Liver (tissue), 9 donors: ENCODE data around the gene NUDCD2. TPM values are rescaled to one million over a fixed set of nuclear protein-coding genes. Genes with fewer than 3 reads are reported as not detected.

ENCODE experiments used
- DNase-seq: peaks from one replicate; pipeline ENCODE4 v3.0.0-alpha.2; 2017; ENCODE audit warnings: low spot score
- H3K27ac ChIP-seq, 2 donors: one replicate each; pipeline ENCODE4 v1.7.0; 2013; ENCODE audit warnings: inconsistent platforms in 2 of 2, low read length in 2 of 2, control low read depth in 1 of 2, low read depth in 1 of 2, mild to moderate bottlenecking in 1 of 2
- H3K27me3 ChIP-seq, 4 donors: one replicate each; pipeline versions ENCODE4 v1.6.1 to v1.7.0; 2013; ENCODE audit warnings: low read length in 3 of 4, inconsistent platforms in 1 of 4, mild to moderate bottlenecking in 1 of 4, moderate library complexity in 1 of 4; ENCODE audit not compliant: control insufficient read depth in 4 of 4, insufficient read depth in 4 of 4
- H3K36me3 ChIP-seq, 4 donors: one replicate each; pipeline versions ENCODE4 v1.6.1 to v1.7.0; 2013; ENCODE audit warnings: low read length in 3 of 4, mild to moderate bottlenecking in 3 of 4, low read depth in 1 of 4, moderate library complexity in 1 of 4; ENCODE audit not compliant: control insufficient read depth in 4 of 4, insufficient read depth in 3 of 4
- H3K4me1 ChIP-seq, 4 donors: one replicate each; pipeline versions ENCODE4 v1.6.1 to v1.7.0; 2013; ENCODE audit warnings: low read length in 3 of 4, mild to moderate bottlenecking in 3 of 4, moderate library complexity in 1 of 4; ENCODE audit not compliant: control insufficient read depth in 4 of 4, insufficient read depth in 4 of 4
- H3K4me3 ChIP-seq, 3 donors: one replicate each; pipeline versions ENCODE4 v1.6.1 to v1.7.0; 2013; ENCODE audit warnings: low read length in 3 of 3, control low read depth in 1 of 3, low read depth in 1 of 3, mild to moderate bottlenecking in 1 of 3
- H3K9ac ChIP-seq, 2 donors: one replicate each; pipeline ENCODE4 v1.7.0; 2013; ENCODE audit warnings: low read length in 2 of 2, mild to moderate bottlenecking in 2 of 2, moderate library complexity in 2 of 2, control low read depth in 1 of 2, low read depth in 1 of 2
- H3K9me3 ChIP-seq, 4 donors: one replicate each; pipeline versions ENCODE4 v1.6.1 to v1.7.0; 2013; ENCODE audit warnings: low read length in 3 of 4; ENCODE audit not compliant: control insufficient read depth in 4 of 4
- EGR1 ChIP-seq, 2 donors: IDR thresholded peaks; 2 replicates each; pipeline ENCODE4 v1.6.1; 2016 to 2018; ENCODE audit warnings: antibody characterized with exemption in 2 of 2, low read depth in 2 of 2
- FOXA2 ChIP-seq: IDR thresholded peaks from 2 replicates; pipeline ENCODE4 v1.6.1; 2016; ENCODE audit warnings: antibody characterized with exemption
- GABPA ChIP-seq, 2 donors: IDR thresholded peaks in 1 of 2; conservative IDR thresholded peaks in 1 of 2; 2 replicates each; pipeline ENCODE4 v1.6.1; 2016; ENCODE audit warnings: antibody characterized with exemption in 2 of 2, mild to moderate bottlenecking in 1 of 2, moderate library complexity in 1 of 2
- HNF4A ChIP-seq, 2 donors: conservative IDR thresholded peaks; 2 replicates each; pipeline ENCODE4 v1.6.1; 2016; ENCODE audit warnings: antibody characterized with exemption in 2 of 2, mild to moderate bottlenecking in 2 of 2
- HNF4G ChIP-seq: IDR thresholded peaks from 2 replicates; pipeline ENCODE4 v1.6.1; 2016; ENCODE audit warnings: antibody characterized with exemption
- JUND ChIP-seq, 2 donors: IDR thresholded peaks; 2 replicates each; pipeline ENCODE4 v1.6.1; 2016; ENCODE audit warnings: antibody characterized with exemption in 2 of 2
- NR2F2 ChIP-seq: IDR thresholded peaks from 2 replicates; pipeline ENCODE4 v1.6.1; 2016; ENCODE audit warnings: antibody characterized with exemption
- RAD21 ChIP-seq, 2 donors: IDR thresholded peaks; 2 replicates each; pipeline ENCODE4 v1.6.1; 2016; ENCODE audit warnings: antibody characterized with exemption in 2 of 2, mild to moderate bottlenecking in 2 of 2
- RXRA ChIP-seq, 2 donors: IDR thresholded peaks; 2 replicates each; pipeline ENCODE4 v1.6.1; 2017 to 2018; ENCODE audit warnings: antibody characterized with exemption in 2 of 2, mild to moderate bottlenecking in 1 of 2
- SP1 ChIP-seq: IDR thresholded peaks from 2 replicates; pipeline ENCODE4 v1.6.1; 2018; ENCODE audit warnings: antibody characterized with exemption, mild to moderate bottlenecking
- TAF1 ChIP-seq: conservative IDR thresholded peaks from 2 replicates; pipeline ENCODE4 v1.6.1; 2016; ENCODE audit warnings: antibody characterized with exemption, mild to moderate bottlenecking
- YY1 ChIP-seq: IDR thresholded peaks from 2 replicates; pipeline ENCODE4 v1.6.1; 2016; ENCODE audit warnings: antibody characterized with exemption, mild to moderate bottlenecking
- WGBS: extraction: QIAGEN DNeasy Blood & Tissue Kit; methylation state at CpG from one replicate; pipeline ENCODE4 v1.1.7; 2013; 5-methylcytosine and 5-hydroxymethylcytosine counted together
- polyA plus RNA-seq, 2 donors: library from polyadenylated mRNA; stranded (reverse) in 1 of 2; unstranded in 1 of 2; fragments of 200-250 nt in 1 of 2; fragments of >200 nt in 1 of 2; fragmentation: Nextera tagmentation in 1 of 2; extraction: Ambion mirVana in 1 of 2; gene quantifications; one replicate each; pipeline versions ENCODE4 v1.2.1 to v1.2.3, GENCODE V29; 2013 to 2015
- total RNA-seq, 2 donors: library from RNA; depleted of rRNA; stranded (reverse); fragments of >200 nt; gene quantifications; one replicate each; pipeline ENCODE4 v1.2.3, GENCODE V29; 2014
- TF ChIP-seq, protein P1 (sequence below): IDR thresholded peaks from 2 replicates; pipeline ENCODE4 v1.6.1; 2016; ENCODE audit warnings: antibody characterized with exemption
- TF ChIP-seq, protein P2 (sequence below): IDR thresholded peaks from 2 replicates; pipeline ENCODE4 v1.6.1; 2016; ENCODE audit warnings: antibody characterized with exemption, mild to moderate bottlenecking
- TF ChIP-seq, protein P3 (sequence below): fragments of 150-350 bp; IDR thresholded peaks from 2 replicates; pipeline ENCODE4 v1.5.1; 2017; ENCODE audit warnings: improper control_type of control experiment, low read depth, low read length; ENCODE audit not compliant: missing input control
- donor health status: healthy.
- donor health status: healthy.
- donor health status: healthy.
- donor health status: healthy.
- donor health status: healthy.

NUDCD2 gene
- total and polyA plus RNA-seq, 4 donors, result 1.8 to 32.0 (median 4.3) TPM

DNA sequence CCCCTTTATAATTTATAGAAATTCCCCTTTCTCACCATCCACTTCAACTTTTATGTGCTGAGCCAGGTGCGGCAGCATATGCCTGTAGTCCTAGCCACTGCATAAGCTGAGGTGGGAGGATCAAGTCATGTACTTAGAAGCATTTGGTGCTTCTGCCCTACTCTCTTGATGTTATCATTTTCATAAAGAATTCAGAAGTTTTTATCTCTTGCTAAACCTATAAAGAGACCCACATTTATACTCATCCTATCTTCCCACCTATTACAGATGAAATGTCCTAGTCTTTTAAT lies 19.0 kb upstream of the NUDCD2 start:
- Histone ChIP-seq H3K27ac (no peak overlapping the region), H3K9ac (no peak overlapping the region), H3K36me3 (peaks cover 0 to 2% (median 0%) of the 10 kb centered on the region in 4 donors), H3K27me3 (no peaks in the 10 kb centered on the region), H3K4me1 (no peaks in the 10 kb centered on the region), H3K4me3 (no peak overlapping the region), H3K9me3 (no peaks in the 10 kb centered on the region)
- WGBS, result 97% methylated on average over 1 of the region's 1 CpG
- TF ChIP-seq TAF1 (no peak), GABPA (IDR thresholded peaks at IDR 0.05 in 1 of 2, conservative IDR thresholded peaks at IDR 0.05 in 1 of 2) (no peak), RXRA (IDR thresholded peaks at IDR 0.05) (no peak), HNF4A (conservative IDR thresholded peaks at IDR 0.05) (no peak), JUND (IDR thresholded peaks at IDR 0.05) (no peak), RAD21 (IDR thresholded peaks at IDR 0.05) (no peak), NR2F2 (no peak), EGR1 (IDR thresholded peaks at IDR 0.05; ENCODE audit: low read depth in 2 of 2) (no peak), YY1 (no peak), FOXA2 (no peak)
- TF ChIP-seq, protein P1, sequence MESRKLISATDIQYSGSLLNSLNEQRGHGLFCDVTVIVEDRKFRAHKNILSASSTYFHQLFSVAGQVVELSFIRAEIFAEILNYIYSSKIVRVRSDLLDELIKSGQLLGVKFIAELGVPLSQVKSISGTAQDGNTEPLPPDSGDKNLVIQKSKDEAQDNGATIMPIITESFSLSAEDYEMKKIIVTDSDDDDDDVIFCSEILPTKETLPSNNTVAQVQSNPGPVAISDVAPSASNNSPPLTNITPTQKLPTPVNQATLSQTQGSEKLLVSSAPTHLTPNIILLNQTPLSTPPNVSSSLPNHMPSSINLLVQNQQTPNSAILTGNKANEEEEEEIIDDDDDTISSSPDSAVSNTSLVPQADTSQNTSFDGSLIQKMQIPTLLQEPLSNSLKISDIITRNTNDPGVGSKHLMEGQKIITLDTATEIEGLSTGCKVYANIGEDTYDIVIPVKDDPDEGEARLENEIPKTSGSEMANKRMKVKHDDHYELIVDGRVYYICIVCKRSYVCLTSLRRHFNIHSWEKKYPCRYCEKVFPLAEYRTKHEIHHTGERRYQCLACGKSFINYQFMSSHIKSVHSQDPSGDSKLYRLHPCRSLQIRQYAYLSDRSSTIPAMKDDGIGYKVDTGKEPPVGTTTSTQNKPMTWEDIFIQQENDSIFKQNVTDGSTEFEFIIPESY, result no peak
- TF ChIP-seq, protein P2, sequence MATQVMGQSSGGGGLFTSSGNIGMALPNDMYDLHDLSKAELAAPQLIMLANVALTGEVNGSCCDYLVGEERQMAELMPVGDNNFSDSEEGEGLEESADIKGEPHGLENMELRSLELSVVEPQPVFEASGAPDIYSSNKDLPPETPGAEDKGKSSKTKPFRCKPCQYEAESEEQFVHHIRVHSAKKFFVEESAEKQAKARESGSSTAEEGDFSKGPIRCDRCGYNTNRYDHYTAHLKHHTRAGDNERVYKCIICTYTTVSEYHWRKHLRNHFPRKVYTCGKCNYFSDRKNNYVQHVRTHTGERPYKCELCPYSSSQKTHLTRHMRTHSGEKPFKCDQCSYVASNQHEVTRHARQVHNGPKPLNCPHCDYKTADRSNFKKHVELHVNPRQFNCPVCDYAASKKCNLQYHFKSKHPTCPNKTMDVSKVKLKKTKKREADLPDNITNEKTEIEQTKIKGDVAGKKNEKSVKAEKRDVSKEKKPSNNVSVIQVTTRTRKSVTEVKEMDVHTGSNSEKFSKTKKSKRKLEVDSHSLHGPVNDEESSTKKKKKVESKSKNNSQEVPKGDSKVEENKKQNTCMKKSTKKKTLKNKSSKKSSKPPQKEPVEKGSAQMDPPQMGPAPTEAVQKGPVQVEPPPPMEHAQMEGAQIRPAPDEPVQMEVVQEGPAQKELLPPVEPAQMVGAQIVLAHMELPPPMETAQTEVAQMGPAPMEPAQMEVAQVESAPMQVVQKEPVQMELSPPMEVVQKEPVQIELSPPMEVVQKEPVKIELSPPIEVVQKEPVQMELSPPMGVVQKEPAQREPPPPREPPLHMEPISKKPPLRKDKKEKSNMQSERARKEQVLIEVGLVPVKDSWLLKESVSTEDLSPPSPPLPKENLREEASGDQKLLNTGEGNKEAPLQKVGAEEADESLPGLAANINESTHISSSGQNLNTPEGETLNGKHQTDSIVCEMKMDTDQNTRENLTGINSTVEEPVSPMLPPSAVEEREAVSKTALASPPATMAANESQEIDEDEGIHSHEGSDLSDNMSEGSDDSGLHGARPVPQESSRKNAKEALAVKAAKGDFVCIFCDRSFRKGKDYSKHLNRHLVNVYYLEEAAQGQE, result no peak
- TF ChIP-seq, protein P3, sequence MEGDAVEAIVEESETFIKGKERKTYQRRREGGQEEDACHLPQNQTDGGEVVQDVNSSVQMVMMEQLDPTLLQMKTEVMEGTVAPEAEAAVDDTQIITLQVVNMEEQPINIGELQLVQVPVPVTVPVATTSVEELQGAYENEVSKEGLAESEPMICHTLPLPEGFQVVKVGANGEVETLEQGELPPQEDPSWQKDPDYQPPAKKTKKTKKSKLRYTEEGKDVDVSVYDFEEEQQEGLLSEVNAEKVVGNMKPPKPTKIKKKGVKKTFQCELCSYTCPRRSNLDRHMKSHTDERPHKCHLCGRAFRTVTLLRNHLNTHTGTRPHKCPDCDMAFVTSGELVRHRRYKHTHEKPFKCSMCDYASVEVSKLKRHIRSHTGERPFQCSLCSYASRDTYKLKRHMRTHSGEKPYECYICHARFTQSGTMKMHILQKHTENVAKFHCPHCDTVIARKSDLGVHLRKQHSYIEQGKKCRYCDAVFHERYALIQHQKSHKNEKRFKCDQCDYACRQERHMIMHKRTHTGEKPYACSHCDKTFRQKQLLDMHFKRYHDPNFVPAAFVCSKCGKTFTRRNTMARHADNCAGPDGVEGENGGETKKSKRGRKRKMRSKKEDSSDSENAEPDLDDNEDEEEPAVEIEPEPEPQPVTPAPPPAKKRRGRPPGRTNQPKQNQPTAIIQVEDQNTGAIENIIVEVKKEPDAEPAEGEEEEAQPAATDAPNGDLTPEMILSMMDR, result no peak
- no peak for DNase-seq

DNA sequence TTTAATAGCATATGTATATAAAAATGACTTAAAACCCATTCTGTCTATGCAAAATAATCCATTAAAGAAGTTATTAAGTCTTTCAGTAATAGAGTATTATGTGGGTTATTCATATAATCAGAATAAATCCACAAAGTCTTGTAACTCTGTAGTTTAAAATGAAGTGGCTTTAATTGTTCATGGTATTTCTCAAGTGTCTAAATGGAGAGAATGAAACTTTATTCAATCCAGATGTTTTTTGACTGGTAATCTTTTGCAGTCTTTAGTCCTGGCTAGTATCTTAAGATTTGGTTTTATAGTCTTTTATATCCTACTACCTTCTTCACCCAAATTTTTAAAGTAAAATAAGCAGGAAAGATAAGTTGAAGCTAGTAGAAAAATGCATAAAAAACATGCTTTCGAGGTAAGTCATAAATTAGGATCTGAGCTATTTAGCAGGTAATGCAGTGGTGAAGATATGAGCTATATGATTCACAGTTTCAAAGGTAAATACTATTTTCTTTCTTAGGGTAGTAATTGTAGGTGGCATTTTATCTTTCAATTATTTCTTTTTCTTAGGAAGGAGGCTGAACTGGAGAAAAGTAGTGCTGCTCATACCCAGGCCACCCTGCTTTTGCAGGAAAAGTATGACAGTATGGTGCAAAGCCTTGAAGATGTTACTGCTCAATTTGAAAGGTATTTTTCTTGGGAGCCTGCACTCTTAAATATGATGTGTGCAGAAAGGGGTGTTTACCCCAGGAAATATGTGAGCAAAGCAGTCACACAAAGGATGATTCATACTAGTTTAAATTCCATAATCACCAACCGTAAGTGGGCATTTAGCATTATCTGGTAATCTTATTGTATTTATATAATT lies 18.5 kb upstream of the NUDCD2 start:
- Histone ChIP-seq H3K4me3 (no peak overlapping the region), H3K27ac (no peak overlapping the region), H3K9ac (no peak overlapping the region), H3K9me3 (no peaks in the 10 kb centered on the region), H3K4me1 (no peaks in the 10 kb centered on the region), H3K36me3 (peaks cover 0 to 2% (median 0%) of the 10 kb centered on the region in 4 donors), H3K27me3 (no peaks in the 10 kb centered on the region)
- WGBS, result 95% methylated on average over 2 of the region's 2 CpGs
- DNase-seq, result no peak
- TF ChIP-seq RXRA (IDR thresholded peaks at IDR 0.05) (no peak), RAD21 (IDR thresholded peaks at IDR 0.05) (no peak), HNF4G (no peak), EGR1 (IDR thresholded peaks at IDR 0.05; ENCODE audit: low read depth in 2 of 2) (no peak), SP1 (no peak), HNF4A (conservative IDR thresholded peaks at IDR 0.05) (no peak)
- TF ChIP-seq, protein P2, result no peak
- TF ChIP-seq, protein P3, result no peak
- TF ChIP-seq, protein P1, result no peak
